Right hindlimb (tissue), 1 donor: ENCODE measurements around the gene PTPRD.

Source experiments
- DNase-seq: peaks from one replicate; pipeline ENCODE4 v3.0.0-alpha.2; 2018

PTPRD gene

DNA sequence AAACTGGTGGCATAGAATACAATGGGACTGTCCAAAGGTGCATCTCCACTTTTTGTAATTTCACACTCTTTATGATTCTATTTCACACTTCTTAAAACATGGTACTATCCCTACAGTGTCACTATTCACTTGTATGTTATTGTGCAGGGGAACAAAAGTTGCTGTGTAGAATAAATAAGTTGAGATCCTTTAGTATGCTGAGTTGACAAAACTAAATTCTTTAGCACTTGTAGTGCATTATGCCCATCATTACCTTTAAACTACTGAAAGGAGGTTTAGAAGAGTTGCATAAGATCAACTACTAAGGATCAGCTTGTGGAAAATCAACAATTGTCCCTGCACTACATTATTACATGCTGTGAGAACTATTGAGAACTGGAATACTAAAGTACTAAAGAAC is 1380.9 kb downstream of the PTPRD start:
- DNase-seq = no peak

DNA sequence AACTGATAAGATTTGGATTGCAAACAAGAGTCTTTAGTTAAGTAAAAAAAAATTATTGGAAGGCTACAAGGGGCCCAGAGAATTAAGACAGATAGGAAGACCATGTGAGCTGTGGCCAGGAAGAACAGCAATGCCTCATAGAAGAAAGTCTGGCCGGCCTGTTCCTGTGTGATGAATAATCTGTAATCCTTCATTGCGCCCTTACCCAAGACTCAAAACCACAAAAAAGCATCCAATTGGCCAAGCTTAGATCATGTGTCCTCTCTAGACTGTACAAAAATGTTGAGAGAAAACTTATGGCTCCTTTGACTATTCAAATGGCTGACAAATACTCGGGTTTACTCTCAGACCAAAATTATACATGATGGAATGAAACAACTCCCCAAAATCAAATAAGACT is 1383.5 kb downstream of the PTPRD start:
- no peak for DNase-seq

DNA sequence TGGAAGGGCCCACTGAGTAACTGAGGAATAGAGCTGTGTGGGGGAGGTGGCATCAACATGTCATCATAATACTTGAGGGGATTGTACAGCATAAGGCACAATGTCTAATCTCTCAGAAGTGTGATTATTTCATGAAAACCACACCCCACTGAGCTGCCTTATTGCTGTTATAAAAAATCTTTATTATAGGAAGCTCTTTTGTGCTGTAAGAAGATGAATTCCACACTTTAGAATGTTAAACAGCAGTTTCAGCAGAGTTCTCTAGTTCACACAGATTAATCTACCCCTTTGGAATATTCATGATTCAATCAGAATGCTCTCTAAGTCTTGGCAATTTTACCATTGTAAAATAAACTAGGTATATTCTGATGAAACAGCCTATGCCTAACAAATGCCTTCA is 1389.6 kb downstream of the PTPRD start:
- DNase-seq = no peak

DNA sequence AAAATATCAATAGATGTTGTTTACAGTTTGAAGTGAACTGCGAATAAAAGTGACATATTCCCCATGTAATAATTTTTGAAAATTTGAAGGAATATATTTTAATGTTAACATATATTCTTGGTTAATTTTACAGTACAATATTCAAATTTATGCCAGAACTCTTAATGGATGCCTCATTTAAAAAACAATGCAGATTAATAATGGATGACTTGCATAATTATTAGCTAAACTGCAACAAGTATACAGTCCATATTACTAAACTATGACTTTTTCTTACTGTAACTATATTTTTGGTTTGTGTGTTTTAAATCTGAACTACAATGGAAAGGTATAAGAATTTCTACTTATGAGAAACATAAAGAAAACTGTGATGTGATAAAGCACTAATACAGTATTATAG is 1390.1 kb downstream of the PTPRD start:
- DNase-seq = no peak

DNA sequence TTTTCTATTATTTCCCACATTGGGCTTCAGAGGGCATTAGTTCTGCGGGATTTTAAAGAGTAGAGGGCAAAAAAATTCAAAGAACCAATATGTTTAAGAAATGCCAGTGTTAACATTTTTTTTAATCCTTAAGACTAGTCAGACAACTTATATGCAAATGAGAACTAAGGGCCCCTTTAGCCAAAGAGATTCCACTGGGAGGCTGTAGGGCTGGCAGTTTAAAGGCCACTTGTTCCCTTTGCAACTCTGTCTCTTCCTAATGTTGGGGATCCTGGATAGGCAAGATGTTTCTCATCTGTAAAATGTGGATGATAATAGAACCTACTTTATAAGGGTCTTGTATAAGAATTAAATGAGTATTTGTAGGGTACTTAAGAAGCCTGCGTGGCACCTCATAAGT is 1395.9 kb downstream of the PTPRD start:
- no peak for DNase-seq

DNA sequence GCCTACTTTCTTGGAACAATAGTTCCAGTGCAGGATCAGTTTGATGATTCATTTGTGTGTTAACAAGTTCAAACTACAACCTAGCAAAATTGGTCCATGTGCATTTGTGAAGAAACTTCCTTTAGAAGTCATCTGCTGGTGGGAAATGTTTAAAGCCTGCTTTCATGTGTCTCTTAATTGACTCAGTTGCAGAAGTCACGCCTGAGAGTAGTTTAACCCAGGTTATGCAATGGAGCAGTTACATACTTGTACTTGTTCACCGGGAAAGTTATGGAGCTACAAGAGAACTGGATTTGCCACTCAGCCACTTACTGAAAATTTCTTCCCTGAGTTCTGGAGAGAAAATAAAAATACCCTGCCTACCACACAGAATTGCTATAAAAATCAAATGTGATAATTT is 1397.8 kb downstream of the PTPRD start:
- no peak for DNase-seq

DNA sequence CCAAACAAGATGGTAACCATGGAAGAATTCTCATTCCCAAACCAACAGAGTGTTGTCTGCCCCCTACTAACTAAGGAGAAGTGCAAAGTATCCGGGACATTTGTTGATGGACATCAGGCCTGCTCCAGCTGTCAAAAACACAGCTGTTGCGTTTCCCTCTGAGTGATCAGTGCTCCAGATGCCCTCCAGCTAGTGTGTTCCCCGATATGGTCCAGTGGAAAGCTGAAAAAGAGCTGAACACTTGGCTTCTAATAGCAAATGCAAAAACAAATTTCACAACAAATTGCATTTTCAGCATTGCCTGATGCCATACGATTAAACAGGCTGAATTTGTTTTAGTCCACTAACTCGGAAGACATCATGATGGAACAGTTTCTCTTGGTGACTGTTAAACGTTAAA is 1398.7 kb downstream of the PTPRD start:
- DNase-seq = peak; percentile 65

DNA sequence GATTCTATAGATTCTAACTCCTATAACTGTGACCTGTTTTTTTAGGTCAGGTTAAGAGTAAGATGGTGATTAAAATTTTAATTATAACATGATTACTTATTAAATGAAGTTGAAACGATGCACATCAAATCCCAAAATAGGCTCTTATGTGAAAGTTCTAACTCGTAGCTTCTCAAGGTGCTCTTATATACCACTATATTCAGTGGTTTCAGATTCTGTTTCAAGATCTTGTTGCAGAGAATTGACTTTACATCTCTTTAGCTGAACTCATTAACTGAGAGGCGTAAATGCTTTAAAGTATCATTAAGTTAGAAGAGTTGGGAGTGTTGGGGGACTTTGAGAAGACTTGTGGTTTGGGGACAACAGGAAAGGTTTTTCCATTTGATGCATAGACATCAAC is 1399.8 kb downstream of the PTPRD start:
- no peak for DNase-seq

DNA sequence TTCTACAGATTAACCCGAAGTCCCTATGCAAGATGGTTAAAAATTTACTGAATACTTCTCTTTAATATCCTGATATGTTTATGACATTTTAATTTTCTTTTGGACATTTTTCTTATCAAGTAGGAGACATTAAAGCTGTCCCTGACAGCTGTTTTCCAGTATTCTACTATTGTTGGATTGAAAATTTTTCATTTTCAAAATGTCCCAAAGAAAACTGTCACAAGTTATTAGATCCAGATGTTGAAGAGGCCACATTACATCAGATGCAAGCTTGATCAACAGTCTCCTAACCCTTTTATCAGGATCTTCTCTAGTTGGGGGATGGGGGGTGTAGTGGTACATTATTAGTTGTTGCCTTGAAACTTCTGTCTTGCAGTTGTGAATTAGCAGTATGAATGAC is 1410.5 kb downstream of the PTPRD start:
- no peak for DNase-seq

DNA sequence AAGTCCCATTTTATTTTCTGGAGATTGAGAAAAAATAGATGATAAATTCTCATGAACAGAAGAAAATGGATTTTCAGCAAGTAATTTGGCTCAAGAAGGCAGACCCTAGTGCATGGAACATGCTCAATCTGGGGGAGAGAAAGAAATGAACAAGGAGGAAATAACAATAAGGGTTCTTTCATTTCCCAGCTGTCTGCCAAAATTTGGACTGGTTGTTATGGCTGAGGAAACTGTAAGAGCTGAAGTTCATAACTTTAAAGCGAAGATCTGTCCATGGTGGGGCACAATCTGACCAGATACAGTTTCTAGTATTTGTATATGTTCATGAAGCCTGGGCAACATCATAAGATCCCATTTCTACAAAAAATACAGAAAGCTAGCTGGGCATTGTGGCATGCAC is 1426.7 kb downstream of the PTPRD start:
- no peak for DNase-seq

DNA sequence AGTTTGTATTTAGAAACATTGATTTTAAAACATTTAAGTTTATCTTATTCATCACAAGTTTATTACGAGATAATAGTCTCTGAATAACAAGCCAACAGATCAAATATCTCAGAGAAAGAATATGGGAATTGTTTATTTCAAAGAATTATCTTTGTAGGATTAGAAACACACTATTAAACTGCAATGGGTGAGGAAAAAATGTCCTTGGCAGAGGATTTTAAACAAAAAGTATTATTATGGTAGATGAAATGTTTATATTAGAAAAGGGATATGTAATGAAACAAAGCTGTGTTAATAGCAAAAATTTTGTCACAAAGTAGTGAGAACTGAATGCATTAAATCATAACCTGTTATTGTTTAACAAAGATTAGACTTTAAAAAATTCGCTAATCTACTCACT is 1430.4 kb downstream of the PTPRD start:
- no peak for DNase-seq

DNA sequence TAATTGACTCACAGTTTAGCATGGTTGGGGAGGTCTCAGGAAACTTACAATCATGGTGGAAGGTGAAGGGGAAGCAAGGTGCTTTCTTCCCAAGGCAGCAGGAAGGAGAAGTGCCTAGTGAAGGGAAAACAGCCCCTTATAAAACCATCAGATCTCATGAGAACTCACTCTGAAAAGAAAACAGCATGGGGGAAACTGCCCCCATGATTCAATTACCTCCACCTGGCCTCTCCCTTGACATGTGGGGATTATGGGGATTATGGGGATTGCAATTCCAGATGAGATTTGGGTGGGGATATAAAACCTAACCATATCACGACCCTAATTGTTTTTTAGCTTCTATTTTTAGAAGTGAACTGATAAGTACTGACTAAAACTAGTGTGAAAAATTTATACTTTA is 1435.7 kb downstream of the PTPRD start:
- no peak for DNase-seq

DNA sequence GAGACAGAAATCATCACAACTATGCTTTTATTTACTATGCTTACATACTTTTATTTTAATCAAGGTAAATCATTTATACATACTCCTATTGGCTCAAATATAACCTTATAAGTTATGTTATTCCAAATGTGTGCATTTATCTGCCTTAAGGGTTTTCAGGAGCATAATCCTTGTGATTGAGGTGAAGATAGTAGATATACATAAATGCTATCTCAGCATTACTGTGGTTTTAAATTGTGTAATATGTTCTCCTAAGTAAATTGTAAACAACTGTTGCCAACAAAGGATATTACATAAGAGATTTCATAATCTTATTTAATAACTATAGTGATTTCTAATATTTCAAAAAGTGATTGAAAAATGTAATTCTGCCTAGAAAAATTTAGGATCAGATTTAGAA is 1438.4 kb downstream of the PTPRD start:
- no peak for DNase-seq

DNA sequence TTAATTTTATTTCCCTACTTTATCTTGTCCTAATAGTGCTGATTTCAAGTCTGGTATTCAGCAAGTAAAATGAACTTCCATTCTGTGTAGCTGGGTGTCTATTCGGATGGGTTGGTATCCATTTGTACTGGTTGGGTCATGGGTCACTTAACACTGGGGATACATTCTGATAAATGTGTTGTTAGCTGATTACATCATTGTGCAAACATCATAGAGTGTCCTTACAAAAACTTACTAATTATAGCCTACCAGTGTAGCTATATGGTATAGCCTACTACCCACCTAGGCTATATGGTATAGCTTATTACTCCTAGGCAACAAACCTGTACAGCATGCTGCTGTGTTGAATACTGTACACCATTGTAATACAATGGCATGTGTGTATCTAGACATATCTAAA is 1439.5 kb downstream of the PTPRD start:
- no peak for DNase-seq

DNA sequence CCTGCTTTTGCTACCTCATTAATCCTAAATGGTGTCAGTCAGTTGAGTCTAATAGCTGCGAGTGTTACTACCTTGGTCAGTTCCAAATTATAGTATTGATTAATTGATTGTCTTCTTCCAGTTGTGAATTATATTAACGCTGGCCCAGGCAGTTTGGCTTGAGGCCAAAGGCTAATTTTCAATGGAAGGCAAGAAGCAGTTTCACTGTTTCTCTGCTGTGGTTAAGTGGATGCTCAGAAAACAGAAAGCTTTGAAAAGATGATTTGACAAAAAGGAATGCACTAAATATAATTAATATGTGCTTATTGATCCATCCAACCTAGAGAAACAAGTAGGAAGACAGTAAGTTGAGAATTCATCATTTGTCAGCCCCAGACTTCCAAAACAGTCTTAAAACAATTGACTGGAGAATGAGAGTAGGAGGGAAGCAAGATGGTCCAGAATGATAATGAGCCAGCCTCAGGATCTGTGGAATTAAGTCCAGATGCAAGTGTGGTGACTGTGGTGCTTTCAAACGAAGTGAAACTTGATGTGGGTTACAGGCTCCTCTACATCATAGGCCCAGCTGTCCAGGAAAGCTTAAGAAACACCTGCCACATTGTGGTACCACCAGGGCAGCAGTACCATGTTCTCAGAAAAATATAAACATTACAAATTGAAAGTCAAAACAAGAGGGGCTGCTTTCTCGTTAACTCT is 1442.2 kb downstream of the PTPRD start:
- no peak for DNase-seq

DNA sequence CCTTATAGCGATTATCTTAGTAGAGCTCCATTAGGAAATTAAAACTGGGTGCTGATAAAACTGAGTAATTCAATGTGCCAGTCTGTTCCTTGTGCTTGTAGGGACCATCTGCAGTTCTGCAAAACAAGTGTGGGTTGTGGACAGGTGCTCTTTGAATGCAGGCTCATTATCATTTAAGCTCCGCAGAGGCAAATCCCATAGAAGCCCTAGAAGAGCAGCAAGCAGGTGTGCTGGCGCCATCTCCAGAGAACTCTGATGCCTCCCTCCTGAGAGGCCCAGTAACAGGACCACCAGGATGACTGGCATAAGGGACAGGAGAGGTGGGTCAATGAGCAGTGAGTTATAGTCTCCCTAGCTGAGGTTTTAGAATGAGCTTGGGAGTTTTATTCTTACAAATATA is 1470.8 kb downstream of the PTPRD start:
- DNase-seq = no peak

DNA sequence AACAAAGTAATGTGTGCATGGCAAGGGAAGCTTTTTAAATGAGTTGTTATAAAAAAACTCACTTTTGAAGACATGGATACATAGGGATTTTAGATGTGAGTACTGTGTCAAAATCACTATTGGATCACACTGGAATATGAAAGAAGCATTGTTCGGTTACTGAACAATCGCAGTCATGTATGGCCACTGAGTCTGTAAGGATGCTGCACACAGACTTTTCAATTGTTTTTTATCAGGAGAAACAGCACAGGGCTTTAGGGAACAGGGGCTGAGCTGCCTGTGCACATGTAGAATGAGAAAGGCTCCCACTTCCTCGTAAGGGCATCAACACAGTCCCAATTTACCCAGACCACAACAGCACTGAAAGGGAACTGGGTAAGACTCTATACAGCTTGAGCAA is 1479.3 kb downstream of the PTPRD start:
- DNase-seq = no peak

DNA sequence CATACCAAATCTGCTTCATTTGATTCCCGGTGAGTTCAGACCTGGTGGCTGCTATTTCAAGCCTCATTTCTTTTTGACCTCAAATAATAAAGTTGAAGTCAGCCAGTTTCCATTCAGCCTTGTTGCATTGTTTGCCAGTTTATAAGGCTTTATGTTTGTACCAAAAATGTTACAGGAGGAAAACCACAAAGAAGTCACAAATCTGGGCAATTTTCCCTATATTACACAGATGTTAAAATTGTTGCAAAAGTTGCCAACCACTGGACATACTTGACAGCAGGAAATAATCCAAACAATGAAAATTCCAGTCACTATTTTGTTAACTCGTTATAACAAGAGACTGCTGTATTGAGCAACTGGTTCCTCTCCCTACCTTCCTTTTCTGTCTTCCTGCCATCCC is 1488.2 kb downstream of the PTPRD start:
- no peak for DNase-seq

DNA sequence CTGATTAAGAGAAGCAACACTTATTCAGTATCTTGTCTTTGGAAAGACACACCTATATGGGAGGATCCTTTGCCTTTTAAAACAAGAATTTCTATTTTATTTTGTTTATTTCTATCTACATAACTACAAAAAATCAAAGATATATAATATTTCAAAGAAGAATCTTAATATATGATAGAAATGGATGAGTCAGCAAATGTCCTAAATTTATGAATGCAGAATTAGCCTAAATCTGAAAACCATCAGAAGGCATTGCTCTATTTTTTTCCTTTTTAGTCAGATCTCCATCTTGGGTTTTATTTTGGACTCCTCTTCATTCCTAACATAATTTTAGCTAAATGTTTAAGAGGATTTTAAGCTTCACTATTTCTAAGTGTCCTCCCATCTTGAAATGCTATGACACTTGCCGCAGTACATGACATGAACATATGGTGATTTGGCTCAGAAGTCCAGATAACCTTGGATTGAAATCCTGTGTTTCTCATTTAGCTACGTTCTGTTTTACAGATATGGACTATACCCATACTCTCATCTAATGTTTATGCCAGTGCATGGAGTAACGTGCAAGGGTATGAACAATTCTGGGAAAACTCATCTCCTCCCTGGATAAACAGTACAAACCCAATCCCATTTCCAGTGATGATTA is 1490.4 kb downstream of the PTPRD start:
- no peak for DNase-seq

DNA sequence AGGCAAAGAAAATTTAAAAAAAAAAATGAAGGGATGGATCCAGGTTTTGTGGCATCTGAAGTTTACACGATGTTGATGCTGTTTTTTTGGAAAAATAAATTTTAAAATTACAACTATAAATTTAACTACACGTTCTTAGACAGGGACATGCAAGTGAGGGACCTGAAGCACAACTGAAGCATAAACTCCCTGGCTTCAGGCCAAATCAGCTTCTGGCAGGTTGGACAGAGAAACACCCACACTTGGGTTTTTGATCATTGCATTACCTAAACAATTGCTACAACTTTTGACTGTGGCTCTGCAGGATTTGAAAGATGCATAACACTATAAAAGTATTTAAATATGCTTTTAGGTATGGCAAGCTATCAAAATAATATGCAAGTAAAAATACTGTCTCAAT is 1494.9 kb downstream of the PTPRD start:
- no peak for DNase-seq

DNA sequence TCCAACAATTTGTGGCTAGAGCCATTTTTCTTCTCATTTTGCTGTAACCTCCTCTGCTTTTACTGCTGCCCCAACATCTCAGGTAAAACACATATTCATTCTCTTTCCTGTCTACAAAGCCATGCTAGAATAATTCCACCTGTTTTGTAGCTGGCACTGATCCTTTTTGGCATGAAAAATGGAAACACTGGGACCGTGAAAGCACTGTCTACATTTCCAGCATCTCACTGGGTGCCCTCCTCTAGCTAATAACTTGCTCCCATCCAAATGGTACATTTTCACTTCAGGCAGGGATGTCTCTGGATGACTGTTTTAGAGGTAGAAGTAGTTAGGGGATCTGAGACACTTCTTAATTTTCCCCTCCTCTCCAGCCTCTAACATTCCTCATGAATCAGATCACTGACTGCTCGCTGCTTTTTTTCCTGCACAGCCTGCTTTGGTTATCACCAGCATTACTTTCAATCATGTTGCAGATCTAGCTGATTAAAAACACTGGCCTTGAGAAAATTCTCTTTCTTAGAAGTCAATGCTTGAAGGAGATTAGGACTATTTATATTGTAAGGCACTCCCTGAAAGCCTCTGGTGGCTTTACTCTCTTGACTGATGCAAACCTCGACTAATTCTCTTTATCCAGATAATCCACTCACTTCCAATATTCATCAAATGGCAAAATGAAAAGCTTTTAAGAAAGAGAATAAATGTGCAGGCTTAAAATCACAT is 1500.6 kb downstream of the PTPRD start:
- DNase-seq = no peak

DNA sequence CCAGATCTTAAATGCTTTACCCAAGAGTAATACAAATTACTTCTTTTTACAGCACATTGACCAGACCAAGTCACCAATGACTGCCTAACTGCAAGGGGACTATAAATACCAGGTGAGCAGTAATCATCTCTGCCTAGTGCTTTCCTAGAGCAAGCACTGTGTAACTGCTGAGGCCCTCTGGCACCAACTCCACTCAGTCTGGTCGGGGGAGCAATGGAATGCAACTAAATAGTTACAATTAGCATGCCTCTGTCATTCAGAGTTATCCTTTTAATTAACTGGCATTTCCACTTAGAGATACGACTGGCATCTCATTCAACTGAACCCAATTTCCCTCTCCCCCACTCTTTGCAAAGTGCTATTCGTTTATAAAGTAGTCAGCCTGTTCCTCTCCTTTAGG is 1504.2 kb downstream of the PTPRD start:
- DNase-seq = no peak

DNA sequence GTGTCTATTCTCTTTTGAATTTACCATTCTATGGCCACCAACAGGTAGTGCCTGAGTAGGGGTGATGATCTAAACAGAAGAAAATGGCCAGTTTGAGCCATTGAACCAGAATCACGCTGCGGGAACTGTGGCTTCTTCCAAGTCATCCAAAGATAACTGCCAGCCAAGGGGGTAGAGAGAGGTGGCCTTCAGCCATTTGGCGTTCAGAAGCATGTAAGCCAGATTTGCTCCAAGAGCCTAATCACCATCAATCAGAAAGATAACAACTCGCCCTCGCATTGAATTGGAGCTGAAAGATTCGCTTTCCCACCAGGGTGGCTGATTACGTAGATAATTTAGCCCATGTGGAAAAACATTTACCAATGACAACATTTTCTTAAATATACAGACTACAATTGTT is 1510.5 kb downstream of the PTPRD start:
- no peak for DNase-seq

DNA sequence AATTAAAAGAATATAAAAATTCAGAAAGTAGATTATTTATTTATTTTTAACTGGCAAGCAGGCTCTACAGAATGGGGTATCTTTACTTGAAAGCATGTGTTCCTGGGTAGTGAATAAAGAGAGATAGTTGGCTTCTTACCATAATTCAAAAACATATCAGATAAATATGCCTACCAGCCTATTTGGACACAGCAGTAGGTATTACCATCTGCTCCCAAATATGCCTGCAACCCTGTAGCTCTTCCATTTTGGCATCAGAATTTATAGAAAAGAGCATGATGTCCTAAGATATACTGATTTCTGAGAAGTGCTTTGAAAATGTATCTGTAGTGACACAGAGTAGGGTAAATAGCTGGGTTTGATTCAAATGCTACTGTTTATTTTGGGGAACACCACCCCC is 1512.7 kb downstream of the PTPRD start:
- DNase-seq = no peak

DNA sequence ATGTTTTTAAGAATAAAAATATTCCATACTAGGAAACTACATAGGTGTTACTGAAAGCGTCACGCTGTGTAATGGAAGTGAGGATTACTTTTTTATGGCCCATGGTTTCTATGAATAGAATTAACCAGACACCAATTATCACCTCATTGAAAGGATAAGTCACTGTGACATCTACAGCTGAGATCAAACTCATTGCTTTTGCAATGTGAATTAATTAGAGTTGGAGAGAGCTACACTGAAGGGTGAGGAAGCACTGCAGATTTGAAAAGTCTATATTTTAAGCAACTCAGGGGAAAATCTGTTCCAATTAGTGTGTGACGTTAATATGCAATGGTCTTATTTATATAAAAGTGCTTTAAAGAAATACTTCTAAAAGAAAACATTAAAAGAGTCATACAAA is 1513.2 kb downstream of the PTPRD start:
- DNase-seq = no peak
